Measurements from ENCODE around the gene TMOD2.
"Not testable (repeated sequence)": the region's sequence is repeated elsewhere in the genome, so short reads cannot be mapped to it uniquely, and the experiment has no call there.

Gene TMOD2

GRCh38 chr15:51780636-51781035 is 29.2 kb downstream of the TMOD2 start:
- no peaks in the 10 kb centered on the region for H3K27me3 ChIP-seq (ENCODE audit: control insufficient read depth, insufficient read depth, low read length)
- no peak overlapping the region for H3K4me3 ChIP-seq (ENCODE audit: low read depth, low read length)
- H3K9me3 ChIP-seq (ENCODE audit: control insufficient read depth, low read length): no peaks in the 10 kb centered on the region
- H2AFZ ChIP-seq: no peak overlapping the region
- no peaks in the 10 kb centered on the region for H3K36me3 ChIP-seq (ENCODE audit: control insufficient read depth, insufficient read depth, low read length)
- no peak overlapping the region for H3K4me2 ChIP-seq (ENCODE audit: low read length)
- no peaks in the 10 kb centered on the region for H3K79me2 ChIP-seq
- peaks cover 3% of the 10 kb centered on the region for H3K4me1 ChIP-seq
- TF ChIP-seq, protein P1, sequence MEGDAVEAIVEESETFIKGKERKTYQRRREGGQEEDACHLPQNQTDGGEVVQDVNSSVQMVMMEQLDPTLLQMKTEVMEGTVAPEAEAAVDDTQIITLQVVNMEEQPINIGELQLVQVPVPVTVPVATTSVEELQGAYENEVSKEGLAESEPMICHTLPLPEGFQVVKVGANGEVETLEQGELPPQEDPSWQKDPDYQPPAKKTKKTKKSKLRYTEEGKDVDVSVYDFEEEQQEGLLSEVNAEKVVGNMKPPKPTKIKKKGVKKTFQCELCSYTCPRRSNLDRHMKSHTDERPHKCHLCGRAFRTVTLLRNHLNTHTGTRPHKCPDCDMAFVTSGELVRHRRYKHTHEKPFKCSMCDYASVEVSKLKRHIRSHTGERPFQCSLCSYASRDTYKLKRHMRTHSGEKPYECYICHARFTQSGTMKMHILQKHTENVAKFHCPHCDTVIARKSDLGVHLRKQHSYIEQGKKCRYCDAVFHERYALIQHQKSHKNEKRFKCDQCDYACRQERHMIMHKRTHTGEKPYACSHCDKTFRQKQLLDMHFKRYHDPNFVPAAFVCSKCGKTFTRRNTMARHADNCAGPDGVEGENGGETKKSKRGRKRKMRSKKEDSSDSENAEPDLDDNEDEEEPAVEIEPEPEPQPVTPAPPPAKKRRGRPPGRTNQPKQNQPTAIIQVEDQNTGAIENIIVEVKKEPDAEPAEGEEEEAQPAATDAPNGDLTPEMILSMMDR (IDR thresholded peaks at IDR 0.05): no peak
- H3K9ac ChIP-seq: no peak overlapping the region
- no peak overlapping the region for H3K27ac ChIP-seq

DNA sequence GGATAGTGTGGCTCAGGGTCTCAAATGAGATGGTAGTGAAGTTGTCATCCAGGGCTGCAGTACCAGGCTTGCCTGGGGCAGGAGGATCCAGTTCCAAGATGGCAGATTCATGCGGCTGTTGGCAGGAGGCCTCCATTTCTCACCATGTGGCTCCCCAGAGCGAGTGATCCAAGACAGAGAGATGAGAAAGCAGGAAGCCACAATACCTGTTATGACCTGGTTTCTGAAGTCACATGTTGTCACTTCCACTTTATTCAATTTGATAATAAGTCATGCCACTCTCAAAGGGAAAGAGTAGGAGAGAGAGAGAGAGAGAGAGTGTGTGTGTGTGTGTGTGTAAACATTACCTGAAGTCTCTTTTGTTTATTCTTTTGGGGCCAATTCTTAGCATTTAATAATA is 30.1 kb downstream of the TMOD2 start:
- Histone ChIP-seq H3K27me3 (ENCODE audit: control insufficient read depth, insufficient read depth, low read length) (no peaks in the 10 kb centered on the region), H3K4me3 (ENCODE audit: low read depth, low read length) (no peak overlapping the region), H3K9me3 (ENCODE audit: control insufficient read depth, low read length) (no peaks in the 10 kb centered on the region), H3K79me2 (no peaks in the 10 kb centered on the region), H3K9ac (no peak overlapping the region), H3K4me2 (ENCODE audit: low read length) (no peak overlapping the region), H3K36me3 (ENCODE audit: control insufficient read depth, insufficient read depth, low read length) (no peaks in the 10 kb centered on the region), H2AFZ (no peak overlapping the region), H3K27ac (no peak overlapping the region), H3K4me1 (peaks cover under 1% of the 10 kb centered on the region)
- TF ChIP-seq, protein P1 (IDR thresholded peaks at IDR 0.05): no peak

DNA sequence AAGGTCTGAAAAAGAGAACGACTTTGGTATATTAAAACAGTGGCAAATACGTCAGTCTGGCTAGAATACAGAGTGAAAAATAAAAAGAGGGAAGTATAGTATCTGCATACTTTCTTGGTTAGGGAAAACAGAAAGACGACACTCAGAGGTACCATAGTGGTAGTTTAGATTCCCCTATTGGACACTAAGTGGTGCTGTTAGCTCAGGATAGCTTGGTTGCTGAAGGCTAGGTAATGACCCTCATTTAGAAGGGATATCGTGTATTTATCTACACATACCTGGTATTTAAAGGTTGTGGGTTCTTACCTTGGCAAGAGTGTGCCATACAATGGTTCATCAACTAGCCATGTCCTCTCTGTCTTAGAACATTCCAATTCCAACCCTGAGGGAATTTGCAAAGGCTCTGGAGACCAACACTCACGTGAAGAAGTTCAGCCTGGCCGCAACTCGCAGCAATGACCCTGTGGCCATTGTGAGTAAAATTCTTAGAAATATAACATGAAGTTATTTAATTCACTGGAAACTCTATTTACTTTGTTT is 31.0 kb downstream of the TMOD2 start:
- H3K4me1 ChIP-seq: no peaks in the 10 kb centered on the region
- no peaks in the 10 kb centered on the region for H3K36me3 ChIP-seq (ENCODE audit: control insufficient read depth, insufficient read depth, low read length)
- no peaks in the 10 kb centered on the region for H3K9me3 ChIP-seq (ENCODE audit: control insufficient read depth, low read length)
- H3K4me2 ChIP-seq (ENCODE audit: low read length): no peak overlapping the region
- H2AFZ ChIP-seq: no peak overlapping the region
- H3K4me3 ChIP-seq (ENCODE audit: low read depth, low read length): no peak overlapping the region
- no peak overlapping the region for H3K27ac ChIP-seq
- no peaks in the 10 kb centered on the region for H3K79me2 ChIP-seq
- H3K9ac ChIP-seq: no peak overlapping the region
- TF ChIP-seq, protein P1 (IDR thresholded peaks at IDR 0.05): no peak
- no peaks in the 10 kb centered on the region for H3K27me3 ChIP-seq (ENCODE audit: control insufficient read depth, insufficient read depth, low read length)

- no peaks in the 10 kb centered on the region for H3K4me1 ChIP-seq
- H3K79me2 ChIP-seq: no peaks in the 10 kb centered on the region
- H3K4me3 ChIP-seq (ENCODE audit: low read depth, low read length): no peak overlapping the region
- no peaks in the 10 kb centered on the region for H3K27me3 ChIP-seq (ENCODE audit: control insufficient read depth, insufficient read depth, low read length)
- TF ChIP-seq, protein P1 (IDR thresholded peaks at IDR 0.05): no peak
- no peak overlapping the region for H2AFZ ChIP-seq
- H3K36me3 ChIP-seq (ENCODE audit: control insufficient read depth, insufficient read depth, low read length): no peaks in the 10 kb centered on the region
- no peak overlapping the region for H3K9ac ChIP-seq
- H3K9me3 ChIP-seq (ENCODE audit: control insufficient read depth, low read length): no peaks in the 10 kb centered on the region
- H3K27ac ChIP-seq: no peak overlapping the region
- no peak overlapping the region for H3K4me2 ChIP-seq (ENCODE audit: low read length)
Measured at GRCh38 chr15:51783967-51784366, 32.6 kb downstream of the TMOD2 start.

DNA sequence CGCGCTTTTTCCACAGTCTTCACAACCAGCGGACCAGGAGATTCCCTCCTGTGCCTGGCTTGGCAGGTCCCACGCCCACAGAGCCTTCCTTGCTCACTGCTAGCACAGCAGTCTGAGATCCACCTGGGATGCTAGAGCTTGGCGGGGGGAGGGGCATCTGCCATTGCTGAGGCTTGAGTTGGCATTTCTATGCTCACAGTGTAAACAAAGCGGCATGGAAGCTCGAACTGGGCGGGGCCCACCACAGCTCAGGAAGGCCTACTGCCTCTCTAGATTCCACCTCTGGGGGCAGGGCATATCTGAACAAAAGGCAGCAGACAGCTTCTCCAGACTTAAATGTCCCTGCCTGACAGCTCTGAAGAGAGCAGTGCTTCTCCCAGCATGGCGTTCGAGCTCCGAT is 35.7 kb downstream of the TMOD2 start:
- not testable (repeated sequence) for H3K9ac ChIP-seq; H3K4me1 ChIP-seq; H3K27me3 ChIP-seq (ENCODE audit: control insufficient read depth, insufficient read depth, low read length); H3K9me3 ChIP-seq (ENCODE audit: control insufficient read depth, low read length); H3K4me3 ChIP-seq (ENCODE audit: low read depth, low read length); H2AFZ ChIP-seq; H3K36me3 ChIP-seq (ENCODE audit: control insufficient read depth, insufficient read depth, low read length); H3K79me2 ChIP-seq; H3K27ac ChIP-seq; H3K4me2 ChIP-seq (ENCODE audit: low read length)

- not testable (repeated sequence) for H3K9me3 ChIP-seq (ENCODE audit: control insufficient read depth, low read length); H3K27ac ChIP-seq; H3K79me2 ChIP-seq; H3K4me3 ChIP-seq (ENCODE audit: low read depth, low read length); H3K4me2 ChIP-seq (ENCODE audit: low read length); H3K4me1 ChIP-seq; H3K36me3 ChIP-seq (ENCODE audit: control insufficient read depth, insufficient read depth, low read length); H3K9ac ChIP-seq; H2AFZ ChIP-seq; H3K27me3 ChIP-seq (ENCODE audit: control insufficient read depth, insufficient read depth, low read length)
Measured at GRCh38 chr15:51792474-51792873, 41.1 kb downstream of the TMOD2 start.
